ENCODE results near the gene KCNK10. TPM values are rescaled to one million over a fixed set of nuclear protein-coding genes. Genes with fewer than 3 reads are reported as not detected.

KCNK10 gene
- total and polyA plus RNA-seq, 2 donors from 2014 or later: 0.54 to 1.1 TPM

- DNase-seq (no peak), FAIRE-seq (no peak)
- no peaks in the 10 kb centered on the region for H3K4me1 ChIP-seq (ENCODE audit: control insufficient read depth in 2 of 3, insufficient read depth in 2 of 3, low read depth in 1 of 3, low read length in 3 of 3)
- H3K9me3 ChIP-seq (ENCODE audit: control insufficient read depth in 2 of 3, insufficient read depth in 1 of 3, low read length in 3 of 3): no peaks in the 10 kb centered on the region
- no peak overlapping the region for H3K27ac ChIP-seq (ENCODE audit: low read depth in 2 of 2, low read length in 2 of 2)
- no peak overlapping the region for H3K4me3 ChIP-seq (ENCODE audit: low read length in 3 of 3)
- no peaks in the 10 kb centered on the region for H3K27me3 ChIP-seq (ENCODE audit: control insufficient read depth, insufficient read depth, low read length)
- intact Hi-C loops (cut with DNase I): no loop called here
- H3K36me3 ChIP-seq (ENCODE audit: control insufficient read depth in 2 of 3, insufficient read depth in 3 of 3, low read length in 3 of 3): no peaks in the 10 kb centered on the region
- TF ChIP-seq, protein P1, sequence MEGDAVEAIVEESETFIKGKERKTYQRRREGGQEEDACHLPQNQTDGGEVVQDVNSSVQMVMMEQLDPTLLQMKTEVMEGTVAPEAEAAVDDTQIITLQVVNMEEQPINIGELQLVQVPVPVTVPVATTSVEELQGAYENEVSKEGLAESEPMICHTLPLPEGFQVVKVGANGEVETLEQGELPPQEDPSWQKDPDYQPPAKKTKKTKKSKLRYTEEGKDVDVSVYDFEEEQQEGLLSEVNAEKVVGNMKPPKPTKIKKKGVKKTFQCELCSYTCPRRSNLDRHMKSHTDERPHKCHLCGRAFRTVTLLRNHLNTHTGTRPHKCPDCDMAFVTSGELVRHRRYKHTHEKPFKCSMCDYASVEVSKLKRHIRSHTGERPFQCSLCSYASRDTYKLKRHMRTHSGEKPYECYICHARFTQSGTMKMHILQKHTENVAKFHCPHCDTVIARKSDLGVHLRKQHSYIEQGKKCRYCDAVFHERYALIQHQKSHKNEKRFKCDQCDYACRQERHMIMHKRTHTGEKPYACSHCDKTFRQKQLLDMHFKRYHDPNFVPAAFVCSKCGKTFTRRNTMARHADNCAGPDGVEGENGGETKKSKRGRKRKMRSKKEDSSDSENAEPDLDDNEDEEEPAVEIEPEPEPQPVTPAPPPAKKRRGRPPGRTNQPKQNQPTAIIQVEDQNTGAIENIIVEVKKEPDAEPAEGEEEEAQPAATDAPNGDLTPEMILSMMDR (IDR thresholded peaks at IDR 0.05; ENCODE audit: borderline replicate concordance, extremely low read depth, insufficient read depth): no peak
- no peak overlapping the region for H3K9ac ChIP-seq (ENCODE audit: low read length in 3 of 3)
These were observed 124.6 kb downstream of the KCNK10 start for GRCh38 chr14:88198446-88198845.

DNA sequence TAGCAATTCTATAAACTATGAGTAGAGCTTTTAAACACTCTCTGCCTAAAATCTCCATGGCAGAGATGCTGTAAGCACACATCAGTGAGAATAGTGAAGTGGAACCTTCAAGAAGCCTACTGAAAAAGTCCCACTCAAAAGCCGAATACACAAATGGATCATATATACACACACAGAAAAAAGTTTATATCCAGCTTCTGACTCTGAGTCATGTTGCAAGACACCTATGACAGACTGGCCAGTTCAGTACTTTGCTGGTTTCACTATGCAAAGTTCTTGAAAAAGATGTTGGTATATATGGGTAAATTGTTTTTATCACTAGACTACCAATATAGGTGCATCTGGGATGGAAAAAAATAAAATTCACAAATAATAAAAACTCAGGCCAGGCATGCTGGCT, 126.1 kb downstream of the KCNK10 start:
- TF ChIP-seq, protein P1 (IDR thresholded peaks at IDR 0.05; ENCODE audit: borderline replicate concordance, extremely low read depth, insufficient read depth): no peak
- DNase-seq (no peak), FAIRE-seq (no peak)
- H3K9me3 ChIP-seq (ENCODE audit: control insufficient read depth in 2 of 3, insufficient read depth in 1 of 3, low read length in 3 of 3): no peaks in the 10 kb centered on the region
- intact Hi-C loops (cut with DNase I): no loop called here
- H3K4me1 ChIP-seq (ENCODE audit: control insufficient read depth in 2 of 3, insufficient read depth in 2 of 3, low read depth in 1 of 3, low read length in 3 of 3): no peaks in the 10 kb centered on the region
- H3K36me3 ChIP-seq (ENCODE audit: control insufficient read depth in 2 of 3, insufficient read depth in 3 of 3, low read length in 3 of 3): no peaks in the 10 kb centered on the region
- H3K27me3 ChIP-seq (ENCODE audit: control insufficient read depth, insufficient read depth, low read length): no peaks in the 10 kb centered on the region
- no peak overlapping the region for H3K4me3 ChIP-seq (ENCODE audit: low read length in 3 of 3)
- no peak overlapping the region for H3K27ac ChIP-seq (ENCODE audit: low read depth in 2 of 2, low read length in 2 of 2)
- no peak overlapping the region for H3K9ac ChIP-seq (ENCODE audit: low read length in 3 of 3)

DNA sequence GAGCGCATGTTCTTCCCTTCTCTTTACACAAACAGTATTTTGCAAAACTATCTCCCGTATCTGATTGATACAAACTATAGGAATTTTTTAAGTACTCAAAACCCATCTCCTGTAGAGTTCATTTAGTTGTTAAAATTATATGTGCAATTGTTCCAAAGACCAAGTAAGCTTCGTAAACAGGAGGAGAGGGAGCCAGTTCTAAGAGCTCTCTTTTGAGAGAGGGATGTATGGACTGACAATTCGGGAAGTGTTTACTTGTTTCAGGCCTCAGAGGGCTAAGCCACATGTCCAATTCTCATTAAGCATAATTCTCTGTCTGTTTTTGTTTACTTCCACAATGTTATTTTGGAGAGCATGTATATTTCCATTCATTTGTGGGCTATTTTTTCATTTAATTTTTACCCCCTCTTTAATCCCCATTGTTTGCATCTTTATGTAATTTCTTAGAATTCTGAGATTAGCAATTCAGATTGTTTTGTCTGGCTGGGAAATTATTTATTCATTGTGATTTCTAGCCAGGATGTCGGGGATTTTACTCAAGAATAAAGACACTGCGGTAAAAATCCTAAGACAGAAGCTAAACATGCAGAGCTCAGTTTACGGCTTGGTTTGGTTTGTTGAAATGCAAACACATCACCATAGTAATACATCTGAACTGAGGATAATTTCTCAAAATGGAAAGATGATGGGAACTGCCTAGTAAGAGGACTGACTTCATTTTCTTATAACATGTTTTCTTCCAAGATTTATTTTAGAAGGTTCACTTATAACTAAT, 126.8 kb downstream of the KCNK10 start:
- no peak overlapping the region for H3K4me3 ChIP-seq (ENCODE audit: low read length in 3 of 3)
- no peak overlapping the region for H3K9ac ChIP-seq (ENCODE audit: low read length in 3 of 3)
- no peak for FAIRE-seq
- TF ChIP-seq, protein P1 (IDR thresholded peaks at IDR 0.05; ENCODE audit: borderline replicate concordance, extremely low read depth, insufficient read depth): no peak
- H3K36me3 ChIP-seq (ENCODE audit: control insufficient read depth in 2 of 3, insufficient read depth in 3 of 3, low read length in 3 of 3): no peaks in the 10 kb centered on the region
- no peaks in the 10 kb centered on the region for H3K4me1 ChIP-seq (ENCODE audit: control insufficient read depth in 2 of 3, insufficient read depth in 2 of 3, low read depth in 1 of 3, low read length in 3 of 3)
- no peak overlapping the region for H3K27ac ChIP-seq (ENCODE audit: low read depth in 2 of 2, low read length in 2 of 2)
- intact Hi-C loops (cut with DNase I): no loop called here
- no peak for DNase-seq
- no peaks in the 10 kb centered on the region for H3K9me3 ChIP-seq (ENCODE audit: control insufficient read depth in 2 of 3, insufficient read depth in 1 of 3, low read length in 3 of 3)
- H3K27me3 ChIP-seq (ENCODE audit: control insufficient read depth, insufficient read depth, low read length): no peaks in the 10 kb centered on the region

All from kidney (tissue), 14 donors.